Mesothelial cell of epicardium (in vitro differentiated cells): Measurements from ENCODE around the gene SNX19. TPM values are rescaled to one million over a fixed set of nuclear protein-coding genes. Genes with fewer than 3 reads are reported as not detected.

Source experiments
- DNase-seq, 2 experiments: peaks; one replicate each; pipeline ENCODE4 v3.0.0; 2021; ENCODE audit warnings: low spot score in 2 of 2; ENCODE audit not compliant: unreplicated experiment in 2 of 2
- H3K27ac Mint-ChIP-seq: 2 replicates; pipeline ENCODE4 v1.8.0; 2021; ENCODE audit warnings: mixed read lengths
- H3K27me3 Mint-ChIP-seq: 2 replicates; pipeline ENCODE4 v1.8.0; 2021; ENCODE audit warnings: low read depth, mixed read lengths
- H3K36me3 Mint-ChIP-seq: 2 replicates; pipeline ENCODE4 v1.8.0; 2021; ENCODE audit warnings: mixed read lengths
- H3K4me1 Mint-ChIP-seq: 2 replicates; pipeline ENCODE4 v1.8.0; 2021; ENCODE audit warnings: mixed read lengths
- H3K4me3 Mint-ChIP-seq: 2 replicates; pipeline ENCODE4 v1.8.0; 2021; ENCODE audit warnings: mild to moderate bottlenecking, moderate library complexity, mixed read lengths
- H3K9me3 Mint-ChIP-seq: 2 replicates; pipeline ENCODE4 v1.8.0; 2021; ENCODE audit warnings: mixed read lengths
- CTCF ChIP-seq: fragments of 200-600 bp; sonication (generic); IDR thresholded peaks from one replicate; pipeline ENCODE4 v1.5.0; 2021; ENCODE audit warnings: antibody characterized with exemption; ENCODE audit not compliant: unreplicated experiment
- total RNA-seq: library from RNA; stranded (reverse); gene quantifications from 3 replicates; pipeline ENCODE4 v1.2.1, GENCODE V29; 2021

SNX19 gene
- total RNA-seq, 1 donor from 2014 or later: 60.1 TPM

- no peak for DNase-seq
- no peak overlapping the region for H3K27ac Mint-ChIP-seq
- H3K4me3 Mint-ChIP-seq: no peak overlapping the region
Measured at GRCh38 chr11:130876100-130876499, 40.2 kb downstream of the SNX19 start.

GRCh38 chr11:130874955-130875531, 41.2 kb downstream of the SNX19 start:
- Mint-ChIP-seq H3K27ac (no peak overlapping the region), H3K4me3 (no peak overlapping the region), H3K36me3 (peaks cover 44% of the 10 kb centered on the region), H3K9me3 (no peaks in the 10 kb centered on the region), H3K4me1 (no peaks in the 10 kb centered on the region), H3K27me3 (no peaks in the 10 kb centered on the region)
- TF ChIP-seq CTCF: no peak
- no peak for DNase-seq

More at GRCh38 chr11:130876100-130876499, 40.2 kb downstream of the SNX19 start:
- H3K27me3 Mint-ChIP-seq: no peaks in the 10 kb centered on the region
- peaks cover 44% of the 10 kb centered on the region for H3K36me3 Mint-ChIP-seq
- no peaks in the 10 kb centered on the region for H3K9me3 Mint-ChIP-seq
- no peaks in the 10 kb centered on the region for H3K4me1 Mint-ChIP-seq
- no peak for TF ChIP-seq CTCF

- H3K9me3 Mint-ChIP-seq: no peaks in the 10 kb centered on the region
- no peaks in the 10 kb centered on the region for H3K4me1 Mint-ChIP-seq
- no peaks in the 10 kb centered on the region for H3K27me3 Mint-ChIP-seq
- H3K27ac Mint-ChIP-seq: no peak overlapping the region
- H3K4me3 Mint-ChIP-seq: no peak overlapping the region
- no peak for TF ChIP-seq CTCF
- DNase-seq: no peak
- H3K36me3 Mint-ChIP-seq: peaks cover 41% of the 10 kb centered on the region
Measured at GRCh38 chr11:130874396-130874795, 41.9 kb downstream of the SNX19 start.

- Mint-ChIP-seq H3K4me3 (no peak overlapping the region), H3K27me3 (no peaks in the 10 kb centered on the region), H3K9me3 (no peaks in the 10 kb centered on the region), H3K36me3 (peaks cover 38% of the 10 kb centered on the region), H3K4me1 (no peaks in the 10 kb centered on the region), H3K27ac (no peak overlapping the region)
- no peak for DNase-seq
- TF ChIP-seq CTCF: no peak
Measured at GRCh38 chr11:130873761-130874160, 42.5 kb downstream of the SNX19 start.

GRCh38 chr11:130872981-130873380, 43.3 kb downstream of the SNX19 start:
- Mint-ChIP-seq H3K27ac (no peak overlapping the region), H3K9me3 (no peaks in the 10 kb centered on the region), H3K4me3 (no peak overlapping the region), H3K4me1 (no peaks in the 10 kb centered on the region), H3K36me3 (peaks cover 32% of the 10 kb centered on the region), H3K27me3 (no peaks in the 10 kb centered on the region)
- no peak for TF ChIP-seq CTCF
- no peak for DNase-seq

GRCh38 chr11:130872513-130872912, 43.8 kb downstream of the SNX19 start:
- TF ChIP-seq CTCF: no peak
- H3K36me3 Mint-ChIP-seq: peaks cover 29% of the 10 kb centered on the region
- no peaks in the 10 kb centered on the region for H3K27me3 Mint-ChIP-seq
- DNase-seq: no peak
- no peaks in the 10 kb centered on the region for H3K9me3 Mint-ChIP-seq
- no peak overlapping the region for H3K4me3 Mint-ChIP-seq
- no peaks in the 10 kb centered on the region for H3K4me1 Mint-ChIP-seq
- H3K27ac Mint-ChIP-seq: no peak overlapping the region
